Neural cell (in vitro differentiated cells): ENCODE results near the gene RPL36A. TPM values are rescaled to one million over a fixed set of nuclear protein-coding genes. Genes with fewer than 3 reads are reported as not detected.

Experiments
- H2AFZ ChIP-seq: fragments of 200-600, 300-800 bp; sonication (generic), shearing (Covaris generic); 2 replicates; pipeline ENCODE4 v1.6.0; 2014; ENCODE audit warnings: low read depth, mild to moderate bottlenecking, antibody characterized with exemption, low read length, moderate library complexity
- H3F3A ChIP-seq: fragments of 200-600 bp; shearing (Covaris generic); 2 replicates; pipeline ENCODE4 v1.6.1; 2016; ENCODE audit warnings: mild to moderate bottlenecking, moderate library complexity, mixed read lengths, antibody characterized with exemption, low read length; ENCODE audit not compliant: insufficient read depth, poor library complexity, severe bottlenecking
- H3K27ac ChIP-seq: fragments of 200-600, 300-800 bp; sonication (generic), shearing (Covaris generic); 2 replicates; pipeline ENCODE4 v1.5.1; 2014; ENCODE audit warnings: mild to moderate bottlenecking, low read length, moderate library complexity
- H3K27me3 ChIP-seq: fragments of 300-800, 200-600 bp; sonication (generic), shearing (Covaris generic); 2 replicates; pipeline ENCODE4 v1.6.0; 2014; ENCODE audit warnings: mild to moderate bottlenecking, low read depth, low read length, moderate library complexity; ENCODE audit not compliant: insufficient read depth
- H3K36me3 ChIP-seq: fragments of 300-800, 200-600 bp; sonication (generic), shearing (Covaris generic); 2 replicates; pipeline ENCODE4 v1.5.1; 2014; ENCODE audit warnings: mild to moderate bottlenecking, antibody characterized with exemption, low read length, moderate library complexity; ENCODE audit not compliant: insufficient read depth
- H3K4me2 ChIP-seq: fragments of 300-800, 200-600 bp; sonication (generic), shearing (Covaris generic); 2 replicates; pipeline ENCODE4 v1.6.0; 2014; ENCODE audit warnings: mild to moderate bottlenecking, low read length
- H3K4me3 ChIP-seq: fragments of 300-800, 200-600 bp; sonication (generic), shearing (Covaris generic); 2 replicates; pipeline ENCODE4 v1.5.1; 2014; ENCODE audit warnings: mild to moderate bottlenecking, low read length, moderate library complexity
- H3K79me2 ChIP-seq: fragments of 200-600 bp; shearing (Covaris generic); replicated peaks from 2 replicates; pipeline ENCODE4 v1.6.0; 2014; ENCODE audit warnings: mild to moderate bottlenecking, low read length, moderate library complexity; ENCODE audit not compliant: insufficient read depth
- H3K9ac ChIP-seq: fragments of 300-800, 200-600 bp; sonication (generic), shearing (Covaris generic); 2 replicates; pipeline ENCODE4 v1.6.1; 2016; ENCODE audit warnings: mild to moderate bottlenecking, low read length, mixed read lengths
- H3K9me2 ChIP-seq: fragments of 200-600 bp; shearing (Covaris generic); 2 replicates; pipeline ENCODE4 v1.6.1; 2016; ENCODE audit warnings: mild to moderate bottlenecking, low read length, mixed read lengths; ENCODE audit not compliant: insufficient read depth
- H3K9me3 ChIP-seq: fragments of 200-600, 300-800 bp; sonication (generic), shearing (Covaris generic); 2 replicates; pipeline ENCODE4 v1.6.1; 2016; ENCODE audit warnings: mild to moderate bottlenecking, mixed run types, low read length, moderate library complexity, mixed read lengths
- H4K20me1 ChIP-seq: fragments of 200-600 bp; shearing (Covaris generic); 2 replicates; pipeline ENCODE4 v1.6.1; 2016; ENCODE audit warnings: mild to moderate bottlenecking, mixed run types; ENCODE audit not compliant: insufficient read depth
- EP300 ChIP-seq: fragments of 450-650 bp; conservative IDR thresholded peaks from 2 replicates; pipeline ENCODE4 v1.6.1; 2014; ENCODE audit warnings: antibody characterized with exemption, mild to moderate bottlenecking, moderate library complexity; ENCODE audit not compliant: poor library complexity, severe bottlenecking
- EZH2 ChIP-seq: fragments of 200-600, 300-800 bp; shearing (Covaris generic), sonication (generic); IDR thresholded peaks from 2 replicates; pipeline ENCODE4 v1.6.1; 2014; ENCODE audit warnings: antibody characterized with exemption, low read length, borderline replicate concordance, mild to moderate bottlenecking; ENCODE audit not compliant: insufficient read depth, poor library complexity, severe bottlenecking
- MXI1 ChIP-seq: fragments of 450-650 bp; conservative IDR thresholded peaks from 2 replicates; pipeline ENCODE4 v1.6.1; 2014; ENCODE audit warnings: antibody characterized with exemption, mild to moderate bottlenecking; ENCODE audit not compliant: poor library complexity, severe bottlenecking
- POLR2AphosphoS5 ChIP-seq: IDR thresholded peaks from 2 replicates; pipeline ENCODE4 v1.6.1; 2012
- RAD21 ChIP-seq: fragments of 450-650 bp; conservative IDR thresholded peaks from 2 replicates; pipeline ENCODE4 v1.6.1; 2014; ENCODE audit warnings: antibody characterized with exemption, mild to moderate bottlenecking, moderate library complexity
- REST ChIP-seq: IDR thresholded peaks from 2 replicates; pipeline ENCODE4 v1.6.1; 2012; ENCODE audit warnings: borderline replicate concordance
- SMC3 ChIP-seq: fragments of 450-650 bp; conservative IDR thresholded peaks from 2 replicates; pipeline ENCODE4 v1.6.1; 2014; ENCODE audit warnings: antibody characterized with exemption, mild to moderate bottlenecking, moderate library complexity; ENCODE audit not compliant: poor library complexity
- TAF1 ChIP-seq: IDR thresholded peaks from 2 replicates; pipeline ENCODE4 v1.6.1; 2012; ENCODE audit warnings: low read depth
- polyA plus RNA-seq: library from polyadenylated mRNA; depleted of rRNA; stranded (reverse); fragments of >200 nt; gene quantifications from 2 replicates; pipeline ENCODE4 v1.2.3, GENCODE V29; 2014
- TF ChIP-seq, protein P1 (sequence below): fragments of 450-650 bp; IDR thresholded peaks from 2 replicates; pipeline ENCODE4 v1.5.1; 2014; ENCODE audit warnings: antibody characterized with exemption, mild to moderate bottlenecking, moderate library complexity; ENCODE audit not compliant: poor library complexity, severe bottlenecking

The RPL36A gene
- polyA plus RNA-seq, 1 donor from 2014 or later, result 1,978 TPM

- no peaks in the 10 kb centered on the region for H3K36me3 ChIP-seq
- no peaks in the 10 kb centered on the region for H3F3A ChIP-seq
- peak overlapping the region; percentile 58 for H3K4me2 ChIP-seq
- no peaks in the 10 kb centered on the region for H3K9me2 ChIP-seq
- no peak for TF ChIP-seq EZH2
- TF ChIP-seq TAF1, result no peak
- no peak for TF ChIP-seq EP300
- no peak for TF ChIP-seq SMC3
- no peak for TF ChIP-seq MXI1
- TF ChIP-seq RAD21, result no peak
- TF ChIP-seq, protein P1, sequence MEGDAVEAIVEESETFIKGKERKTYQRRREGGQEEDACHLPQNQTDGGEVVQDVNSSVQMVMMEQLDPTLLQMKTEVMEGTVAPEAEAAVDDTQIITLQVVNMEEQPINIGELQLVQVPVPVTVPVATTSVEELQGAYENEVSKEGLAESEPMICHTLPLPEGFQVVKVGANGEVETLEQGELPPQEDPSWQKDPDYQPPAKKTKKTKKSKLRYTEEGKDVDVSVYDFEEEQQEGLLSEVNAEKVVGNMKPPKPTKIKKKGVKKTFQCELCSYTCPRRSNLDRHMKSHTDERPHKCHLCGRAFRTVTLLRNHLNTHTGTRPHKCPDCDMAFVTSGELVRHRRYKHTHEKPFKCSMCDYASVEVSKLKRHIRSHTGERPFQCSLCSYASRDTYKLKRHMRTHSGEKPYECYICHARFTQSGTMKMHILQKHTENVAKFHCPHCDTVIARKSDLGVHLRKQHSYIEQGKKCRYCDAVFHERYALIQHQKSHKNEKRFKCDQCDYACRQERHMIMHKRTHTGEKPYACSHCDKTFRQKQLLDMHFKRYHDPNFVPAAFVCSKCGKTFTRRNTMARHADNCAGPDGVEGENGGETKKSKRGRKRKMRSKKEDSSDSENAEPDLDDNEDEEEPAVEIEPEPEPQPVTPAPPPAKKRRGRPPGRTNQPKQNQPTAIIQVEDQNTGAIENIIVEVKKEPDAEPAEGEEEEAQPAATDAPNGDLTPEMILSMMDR, result no peak
- no peak for TF ChIP-seq REST
- TF ChIP-seq POLR2AphosphoS5, result no peak
- peak overlapping the region; percentile 79 for H3K4me3 ChIP-seq
- H3K27ac ChIP-seq, result peak overlapping the region; percentile 81
- H3K9me3 ChIP-seq, result no peaks in the 10 kb centered on the region
- H3K27me3 ChIP-seq, result no peaks in the 10 kb centered on the region
- peaks cover 34% of the 10 kb centered on the region for H3K79me2 ChIP-seq
- H4K20me1 ChIP-seq, result no peaks in the 10 kb centered on the region
- H2AFZ ChIP-seq, result peak overlapping the region; percentile 27
- H3K9ac ChIP-seq, result peak overlapping the region; percentile 74
Observed at GRCh38 chrX:101407167-101407747, 16.4 kb downstream of the RPL36A start.

GRCh38 chrX:101407748-101408531, 17.1 kb downstream of the RPL36A start, which contains the start of the genes GLA and HNRNPH2:
Gene GLA, minus strand, starts transcription at chrX:101407925. Its CDS starts 22 bp downstream, at chrX:101407903.
Gene HNRNPH2, plus strand, starts transcription at chrX:101408222. Its CDS starts 3,767 bp downstream, at chrX:101411989.
- peak within 1 kb of the TSS; percentile 89 for H3K9ac ChIP-seq
- no peaks in the 10 kb centered on the region for H3K27me3 ChIP-seq
- H3F3A ChIP-seq, result no peaks in the 10 kb centered on the region
- H3K36me3 ChIP-seq, result no peaks in the 10 kb centered on the region
- H2AFZ ChIP-seq, result peak within 1 kb of the TSS; percentile 27
- peaks cover 34% of the 10 kb centered on the region for H3K79me2 ChIP-seq
- H3K9me3 ChIP-seq, result no peaks in the 10 kb centered on the region
- H3K27ac ChIP-seq, result peak within 1 kb of the TSS; percentile 96
- peak within 1 kb of the TSS; percentile 79 for H3K4me3 ChIP-seq
- H4K20me1 ChIP-seq, result no peaks in the 10 kb centered on the region
- peak within 1 kb of the TSS; percentile 73 for H3K4me2 ChIP-seq
- TF ChIP-seq POLR2AphosphoS5 (peak; percentile 94), TAF1 (peak; percentile 76), EP300 (peak; percentile 70), SMC3 (no peak), MXI1 (peak; percentile 75), REST (peak; percentile 86)
- TF ChIP-seq, protein P1, result no peak
- H3K9me2 ChIP-seq, result no peaks in the 10 kb centered on the region
